DMS114 treated with DMSO at 0.1 percent for 48 hours (cell line): ENCODE measurements around the gene FABP3.

ENCODE experiments used
- DNase-seq: peaks from one replicate; lab custom pipeline; 2025; ENCODE audit not compliant: unreplicated experiment; lab: John Stamatoyannopoulos, UW

Gene FABP3

DNA sequence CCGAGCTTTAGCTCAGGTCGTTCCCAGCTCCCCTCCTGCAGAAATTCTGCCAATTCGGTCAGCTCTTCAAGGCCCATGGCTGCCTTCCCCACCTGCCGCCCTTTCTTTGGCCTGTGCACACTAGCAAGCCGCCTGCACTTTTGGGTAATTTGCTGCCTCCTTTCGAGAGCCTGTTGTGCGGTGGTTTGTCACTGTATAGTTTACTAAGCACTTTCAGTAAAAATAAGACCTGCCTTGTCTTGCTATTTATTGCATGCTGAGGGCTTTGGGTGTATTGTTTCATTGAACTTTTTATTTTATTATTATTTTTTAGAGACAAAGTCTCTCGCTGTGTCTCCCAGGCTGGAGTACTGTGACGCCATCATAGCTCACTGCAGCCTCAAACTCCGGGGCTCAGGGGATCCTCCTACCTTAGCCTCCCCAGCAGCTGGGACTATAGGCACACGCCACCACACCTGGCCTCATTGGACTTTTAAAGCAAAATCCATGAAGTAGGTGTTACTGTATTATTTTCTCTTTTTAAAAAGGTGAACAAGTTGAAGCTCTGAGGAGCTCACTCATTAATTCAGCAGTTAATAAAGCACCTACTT, 1.1 kb upstream of the FABP3 start:
- DNase-seq: no peak

DNA sequence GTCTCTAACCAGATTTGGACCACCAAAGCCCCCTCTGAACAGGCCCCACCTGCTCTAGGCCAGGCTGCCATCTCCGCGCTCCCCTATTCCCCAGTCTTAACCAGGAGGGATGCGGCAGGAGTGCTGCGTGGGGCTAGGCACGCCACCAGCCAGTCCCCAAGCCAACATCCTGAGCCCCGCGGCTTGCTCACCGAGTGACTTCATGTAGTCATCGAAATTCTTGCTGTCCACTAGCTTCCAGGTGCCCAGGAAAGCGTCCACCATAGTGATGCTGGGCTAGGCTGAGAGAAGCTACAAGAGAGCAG, 173 bp downstream of the FABP3 start:
- DNase-seq: no peak

DNA sequence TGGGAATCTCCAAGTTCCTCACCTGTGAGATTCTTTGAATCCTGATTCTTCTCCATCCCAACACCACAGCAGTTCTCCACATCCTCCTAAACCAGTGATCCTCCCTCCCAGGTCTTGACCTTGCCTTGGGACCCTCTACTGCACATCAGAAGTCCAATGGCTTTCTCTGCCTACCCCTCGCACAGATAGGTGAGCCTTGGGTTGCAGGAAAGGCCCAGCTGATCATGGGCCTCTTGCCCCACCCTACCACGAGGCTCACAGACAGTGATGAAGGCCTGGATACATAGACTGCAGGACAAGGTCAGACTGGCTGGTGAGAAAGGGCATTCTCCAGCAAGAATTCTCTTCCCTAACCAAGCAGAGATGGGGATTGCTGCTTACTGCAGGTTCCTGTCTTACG, 825 bp downstream of the FABP3 start:
- no peak for DNase-seq

DNA sequence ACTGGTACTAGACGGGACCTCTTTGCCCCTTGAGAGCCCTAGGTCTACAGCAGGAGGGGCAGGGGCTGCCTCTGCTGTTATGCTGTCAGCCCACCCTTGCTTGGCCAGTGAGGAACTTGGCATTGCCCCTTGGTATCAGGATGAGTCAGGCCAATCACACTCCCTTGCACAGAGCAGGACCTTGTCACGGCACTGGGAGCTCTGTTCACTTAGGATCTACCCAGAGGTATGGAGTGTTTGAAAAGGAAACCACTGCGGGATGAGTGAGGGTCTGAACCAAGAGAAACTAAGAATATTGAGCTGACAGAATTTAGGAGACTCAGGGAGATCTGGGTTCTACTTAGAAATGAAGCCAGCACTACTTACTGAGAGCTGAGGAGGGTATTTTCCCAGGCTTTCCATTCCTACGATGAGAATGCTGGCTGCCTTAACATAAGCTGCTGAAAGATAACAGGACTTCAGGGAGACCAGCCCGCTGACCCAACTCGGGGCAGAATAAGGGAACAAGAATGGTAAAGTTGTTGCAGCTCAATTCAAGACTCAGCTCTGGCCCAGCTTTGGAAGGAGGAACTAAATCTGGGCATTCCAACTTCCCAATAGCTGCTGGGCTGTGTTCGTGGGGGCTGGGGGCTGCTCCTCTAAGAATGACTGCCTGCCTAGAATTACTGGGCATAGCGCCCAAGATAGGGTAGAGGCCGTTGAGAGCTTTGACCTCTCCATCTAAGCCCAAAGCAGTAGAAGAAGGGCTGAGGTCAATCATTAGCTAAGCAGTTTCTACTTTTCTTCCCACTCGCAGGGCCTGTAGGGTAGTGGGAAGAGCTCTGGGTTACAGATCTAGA, 1.5 kb downstream of the FABP3 start:
- DNase-seq: no peak

DNA sequence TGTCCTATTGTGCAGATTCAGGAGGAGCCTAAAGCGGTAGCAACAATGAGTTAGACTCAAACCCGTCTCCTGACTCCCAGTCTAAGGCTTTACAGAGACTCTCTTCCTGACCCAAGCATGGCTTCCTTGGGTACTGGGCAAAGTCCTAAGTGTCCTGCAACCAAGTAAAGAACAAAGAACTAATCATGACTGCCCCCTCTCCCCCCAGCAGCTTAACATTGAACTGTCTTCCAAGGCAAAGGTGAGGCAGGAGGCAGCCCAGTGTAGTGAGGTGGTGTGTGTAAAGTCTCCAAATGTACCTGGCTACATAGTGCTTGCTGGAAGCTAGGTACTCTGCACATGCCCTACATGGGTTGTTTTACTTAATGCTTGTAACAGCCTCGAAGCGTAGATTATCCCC, 2.3 kb downstream of the FABP3 start:
- no peak for DNase-seq

DNA sequence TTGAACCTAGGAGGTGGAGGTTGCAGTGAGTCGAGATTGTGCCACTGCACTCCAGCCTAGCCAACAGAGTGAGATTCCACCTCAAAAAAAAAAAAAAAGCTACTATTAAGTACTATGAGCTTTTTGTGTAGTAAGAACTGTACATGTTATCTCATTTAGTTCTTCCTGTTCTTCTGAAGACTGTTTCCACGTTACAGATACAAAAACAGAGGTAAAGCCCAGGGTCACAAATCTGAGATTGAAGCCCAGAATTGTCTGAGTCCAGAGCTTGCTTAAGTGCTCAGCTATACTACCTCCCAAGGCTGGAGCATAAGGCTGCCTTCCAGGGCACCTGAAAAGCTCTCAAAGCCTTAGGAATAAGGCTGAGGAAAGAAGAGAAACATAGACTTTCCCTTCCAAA, 2.9 kb downstream of the FABP3 start:
- no peak for DNase-seq

DNA sequence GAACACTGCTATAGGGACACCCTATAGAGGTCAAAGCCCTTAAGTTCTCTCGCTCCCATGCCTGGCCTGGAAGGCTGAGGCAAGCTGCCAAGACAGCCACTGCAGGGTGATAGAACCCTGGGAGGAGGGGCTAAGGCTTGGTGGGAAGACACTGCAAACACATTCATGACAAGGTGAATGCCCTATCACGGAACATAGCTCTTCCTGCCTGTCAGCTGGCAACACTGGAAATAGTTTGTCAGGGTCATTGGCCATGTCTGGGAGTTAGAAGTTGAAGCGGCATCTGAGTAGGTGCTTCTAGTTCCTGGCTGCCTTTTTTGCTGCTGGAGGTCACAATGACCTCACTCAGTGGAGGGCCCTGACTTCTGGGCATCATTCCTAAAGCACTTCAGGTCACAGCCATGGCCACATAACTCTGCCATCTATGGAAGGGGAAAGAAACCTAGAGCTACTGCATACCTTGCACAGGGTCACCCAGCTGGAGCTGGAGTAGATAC, 4.2 kb downstream of the FABP3 start:
- DNase-seq: no peak

DNA sequence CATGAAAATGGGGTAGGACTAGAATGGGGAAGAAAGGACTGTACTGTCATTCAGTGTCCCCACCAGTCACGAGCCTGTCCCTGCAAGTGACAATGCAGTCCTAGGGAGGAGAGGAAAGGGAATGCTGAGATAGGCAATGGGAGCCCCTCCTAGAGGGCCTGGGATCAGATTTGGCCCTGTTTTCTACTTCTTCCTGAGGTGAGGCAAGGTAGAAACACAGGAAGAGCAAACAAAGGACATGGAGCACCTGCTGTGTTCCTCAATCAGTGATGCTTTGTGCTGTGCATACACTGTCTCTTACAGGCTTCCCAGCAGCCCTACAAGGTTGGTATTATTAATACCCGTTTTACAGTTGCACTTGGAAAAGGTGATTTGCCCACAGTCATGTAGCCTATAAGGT, 6.1 kb downstream of the FABP3 start:
- no peak for DNase-seq

DNA sequence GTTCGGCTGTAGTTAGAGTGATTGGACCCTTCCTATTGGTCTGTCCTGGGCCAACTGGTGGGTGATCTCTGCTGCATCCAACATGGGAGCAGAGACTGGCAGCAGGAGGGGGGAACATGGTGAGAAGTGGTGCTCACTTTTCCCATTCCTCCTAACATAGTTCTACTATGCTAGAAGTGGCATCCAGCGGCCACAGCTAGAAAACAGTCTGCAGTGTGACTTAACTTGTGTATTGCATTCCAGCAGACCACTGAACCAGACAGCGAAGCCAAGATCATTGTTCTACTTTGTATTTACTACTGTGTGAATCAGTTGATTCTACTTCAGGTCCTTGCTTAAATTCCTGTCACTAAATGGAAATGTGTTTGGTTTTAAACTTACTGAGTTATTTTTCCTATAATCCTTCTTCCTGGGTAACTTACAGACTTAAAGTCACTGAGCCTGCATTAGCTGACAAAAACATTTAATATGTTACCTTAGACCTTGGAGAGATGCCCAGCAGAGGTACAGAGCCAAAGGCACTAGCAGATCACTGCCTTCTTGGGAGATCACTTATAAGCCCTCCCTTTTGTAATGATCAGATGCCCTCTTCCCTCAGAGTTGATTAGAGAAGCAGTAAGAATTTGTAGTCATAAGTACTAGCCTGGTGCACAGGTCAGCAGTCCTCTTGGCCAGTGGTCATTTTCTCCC, 8.2 kb downstream of the FABP3 start:
- no peak for DNase-seq

DNA sequence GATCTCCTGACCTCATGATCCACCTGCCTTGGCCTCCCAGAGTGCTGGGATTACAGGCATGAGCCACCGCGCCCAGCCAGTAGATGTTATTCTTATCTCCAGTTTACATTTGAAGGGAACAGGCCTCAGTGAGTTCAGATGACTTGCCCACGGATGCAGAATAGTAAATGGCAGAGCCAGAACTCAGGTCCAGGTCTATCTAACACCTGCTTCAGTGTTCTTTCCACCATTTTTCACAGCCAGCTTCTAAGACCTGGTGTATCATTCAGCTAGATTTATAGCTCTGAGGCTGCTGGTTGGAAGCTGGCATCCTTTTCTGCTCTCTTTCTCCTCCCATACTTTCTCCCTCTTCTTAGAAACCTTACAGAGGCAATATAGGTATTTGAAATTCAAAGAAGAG, 10.8 kb downstream of the FABP3 start:
- no peak for DNase-seq

DNA sequence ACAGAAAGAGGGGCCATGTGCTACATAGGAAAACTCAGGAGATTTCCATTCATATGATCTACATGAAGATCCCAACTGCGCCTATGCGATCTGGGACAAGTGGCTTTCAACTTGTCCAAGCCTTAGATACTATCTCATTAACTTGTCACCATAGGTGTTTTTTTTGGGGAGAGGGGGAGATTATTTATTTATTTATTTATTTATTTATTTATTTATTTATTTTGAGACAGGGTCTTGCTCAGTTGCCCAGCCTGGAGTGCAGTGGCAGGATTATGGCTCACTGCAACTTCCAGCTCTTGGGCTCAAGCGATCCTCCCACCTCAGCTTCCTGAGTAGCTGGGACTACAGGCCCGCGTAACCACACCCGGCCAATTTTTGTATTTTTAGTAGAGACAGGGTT, 11.3 kb downstream of the FABP3 start:
- no peak for DNase-seq

DNA sequence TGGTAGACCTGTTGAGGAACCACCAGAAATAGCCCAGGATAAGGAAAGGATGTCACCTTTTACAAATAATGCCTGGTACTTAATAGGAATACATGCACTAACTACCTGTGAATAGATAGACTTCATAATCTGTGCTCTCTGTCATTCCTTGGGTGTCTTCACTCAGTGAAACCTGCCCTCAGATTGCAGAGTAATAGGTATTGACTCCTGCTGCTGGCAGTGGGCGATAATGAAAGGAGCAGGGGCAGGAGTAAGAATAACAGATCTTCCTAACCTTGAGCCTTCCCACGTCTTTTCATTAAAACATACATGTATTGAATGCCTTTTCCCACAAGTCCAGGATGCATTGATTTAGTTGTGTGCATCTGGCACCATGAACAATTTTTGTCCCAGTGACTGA, 16.4 kb downstream of the FABP3 start:
- no peak for DNase-seq

DNA sequence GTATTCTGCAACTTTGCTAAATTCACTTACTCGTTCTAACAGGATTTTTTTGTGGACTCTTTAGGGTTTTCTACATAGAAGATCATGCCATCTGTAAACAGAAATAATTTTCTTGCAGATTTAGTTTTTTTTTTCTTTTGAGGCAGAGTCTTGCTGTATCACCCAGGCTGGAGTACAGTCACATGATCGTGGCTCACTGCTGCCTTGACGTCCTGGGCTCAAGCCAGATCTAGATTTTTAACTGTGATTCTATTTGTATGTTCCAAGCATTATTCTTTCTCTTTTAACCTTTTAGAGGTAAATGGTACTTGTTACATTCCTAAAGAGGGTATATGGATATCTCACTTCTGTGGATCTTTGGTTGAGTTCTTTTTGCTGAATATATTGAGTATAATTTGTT, 18.6 kb downstream of the FABP3 start:
- DNase-seq: no peak

DNA sequence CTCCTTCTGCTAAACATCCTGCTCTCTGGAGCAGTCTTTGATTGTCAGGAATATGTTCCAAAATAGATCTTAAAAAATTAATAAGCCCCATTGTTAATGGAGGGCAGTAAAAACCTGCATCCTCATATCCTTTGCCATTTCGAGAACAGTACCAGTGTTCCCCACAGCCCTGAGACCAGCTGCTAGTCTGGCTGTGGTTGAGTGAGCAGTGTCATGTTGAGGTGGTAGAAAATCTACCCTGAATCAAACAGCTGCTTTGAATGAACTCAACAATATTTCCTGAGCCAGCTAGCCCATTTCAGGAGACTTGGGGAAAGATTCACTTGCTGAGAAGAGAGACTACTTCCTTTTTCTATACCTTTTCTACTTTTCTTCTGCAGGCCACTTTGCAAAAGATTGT, 24.4 kb downstream of the FABP3 start:
- DNase-seq: no peak

DNA sequence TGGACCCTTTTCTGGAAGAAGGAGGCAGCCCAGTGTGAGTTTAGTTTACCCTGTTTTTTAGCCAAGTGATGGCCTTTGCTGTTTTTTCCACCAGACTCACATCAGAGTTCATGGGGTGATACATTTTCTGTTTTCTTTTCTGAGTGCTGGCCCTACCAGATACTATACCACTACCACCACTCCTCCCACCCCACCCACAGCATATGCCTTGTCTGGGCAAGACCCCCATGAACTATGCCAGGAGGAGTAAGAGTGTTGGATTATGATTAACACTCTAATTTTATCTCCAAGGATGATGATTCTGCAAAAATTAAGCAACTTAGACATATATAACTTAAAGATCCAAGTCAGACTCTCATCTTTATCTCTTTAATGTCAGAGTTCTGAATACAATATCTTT, 26.1 kb downstream of the FABP3 start:
- no peak for DNase-seq

DNA sequence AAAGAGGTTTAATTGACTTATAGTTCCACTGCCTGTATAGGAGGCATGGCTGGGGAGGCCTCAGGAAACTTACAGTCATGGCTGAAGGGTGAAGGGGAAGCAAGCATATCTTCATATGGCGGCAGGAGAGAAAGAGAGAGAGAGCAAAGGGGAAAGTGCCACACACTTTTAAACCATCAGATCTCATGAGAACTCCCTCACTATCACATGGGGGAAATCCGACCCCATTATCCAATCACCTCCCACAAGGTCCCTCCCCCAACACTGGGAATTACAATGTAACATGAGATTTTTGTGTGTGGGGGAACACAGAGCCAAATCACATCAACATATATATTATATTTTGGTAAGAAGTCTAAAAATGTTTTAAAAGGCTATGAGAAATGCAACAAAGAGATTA, 27.2 kb downstream of the FABP3 start:
- no peak for DNase-seq

DNA sequence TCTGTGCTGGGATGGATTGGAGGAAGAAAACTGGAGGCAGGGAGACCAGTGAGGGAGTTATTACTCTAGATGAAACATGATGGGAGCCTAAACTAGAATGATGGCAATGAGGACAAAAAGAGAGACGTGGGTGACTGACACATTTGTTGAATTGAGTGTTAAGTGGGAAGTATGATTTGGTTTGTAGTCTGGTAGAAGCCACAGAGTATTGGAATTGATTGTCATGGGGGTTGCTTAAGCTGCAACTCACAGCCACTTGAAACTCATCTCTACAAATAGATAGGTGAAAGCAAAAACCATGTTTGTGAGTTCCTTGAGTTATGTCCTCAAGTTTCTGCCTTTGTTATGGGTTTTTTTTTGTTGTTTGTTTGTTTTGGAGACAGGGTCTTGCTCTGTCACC, 28.4 kb downstream of the FABP3 start:
- DNase-seq: no peak

DNA sequence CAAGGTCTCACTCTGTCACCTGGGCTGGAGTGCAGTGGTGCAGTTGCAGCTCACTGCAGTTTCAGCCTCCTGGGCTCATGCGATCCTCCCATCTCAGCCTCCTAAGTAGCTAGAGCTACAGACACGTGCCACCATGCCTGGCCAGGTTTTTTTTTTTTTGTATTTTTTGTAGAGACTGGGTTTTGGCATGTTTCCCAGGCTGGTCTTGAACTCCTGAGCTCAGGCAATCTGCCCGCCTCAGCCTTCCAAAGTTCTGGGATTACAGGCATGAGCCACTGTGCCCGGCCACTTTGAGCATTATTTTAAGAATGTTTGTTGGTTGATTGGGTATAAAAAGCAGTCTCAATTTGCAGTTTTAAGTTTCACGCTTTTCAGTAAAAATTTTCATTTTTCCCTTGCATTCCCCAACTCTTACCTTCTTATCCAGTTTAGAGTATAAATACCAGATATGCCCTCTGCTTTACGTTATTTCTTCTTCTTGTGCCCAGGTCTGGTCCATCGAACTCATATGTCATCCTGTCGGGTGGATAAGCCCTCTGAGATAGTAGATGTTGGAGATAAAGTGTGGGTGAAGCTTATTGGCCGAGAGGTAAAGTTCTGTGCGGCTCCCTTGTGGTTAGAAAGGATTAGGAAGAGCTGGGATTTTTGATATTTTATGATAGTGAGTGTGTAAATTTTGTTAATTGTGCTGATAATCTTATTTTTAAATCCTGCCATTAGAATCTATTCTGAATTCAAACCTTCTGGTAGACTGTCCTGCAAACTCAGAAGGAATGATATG, 36.0 kb downstream of the FABP3 start:
- no peak for DNase-seq

DNA sequence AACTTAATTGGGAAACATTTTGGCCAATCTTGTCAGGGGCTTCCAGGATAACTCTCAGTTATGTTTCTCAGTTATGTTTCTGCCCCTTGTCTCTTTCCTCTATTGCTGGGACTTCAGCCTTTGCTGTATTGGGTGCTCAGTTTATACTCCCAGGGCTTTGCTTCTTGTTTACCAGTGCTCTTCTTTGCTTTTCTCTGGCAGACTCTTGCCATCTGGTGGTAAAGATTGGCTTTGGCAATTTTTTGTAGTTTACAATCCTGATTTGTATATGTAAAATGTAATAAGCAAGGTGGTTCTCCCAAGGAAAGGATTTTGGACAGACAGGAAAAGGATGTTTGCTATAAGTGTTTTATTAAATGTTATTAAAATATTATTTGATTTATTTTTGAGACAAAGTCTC, 37.9 kb downstream of the FABP3 start:
- peak; percentile 70 for DNase-seq

DNA sequence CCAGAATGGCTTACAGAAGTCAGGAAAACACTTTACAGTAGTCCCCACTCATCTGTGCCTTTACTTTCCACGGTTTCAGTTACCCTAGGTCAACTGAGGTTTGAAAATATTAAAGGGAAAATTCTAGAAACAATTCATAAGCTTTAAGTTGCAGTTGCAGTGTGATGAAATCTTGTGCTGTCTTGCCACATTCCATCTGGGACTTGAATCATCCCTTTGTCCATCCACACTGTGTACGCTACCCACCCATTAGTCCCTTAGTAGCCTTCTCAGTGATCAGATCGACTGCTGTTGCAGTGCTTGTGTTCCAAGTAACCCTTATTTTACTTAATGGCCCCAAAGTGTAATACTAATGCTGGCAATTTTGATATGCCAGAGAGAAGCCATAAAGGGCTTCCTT, 45.5 kb downstream of the FABP3 start:
- no peak for DNase-seq

DNA sequence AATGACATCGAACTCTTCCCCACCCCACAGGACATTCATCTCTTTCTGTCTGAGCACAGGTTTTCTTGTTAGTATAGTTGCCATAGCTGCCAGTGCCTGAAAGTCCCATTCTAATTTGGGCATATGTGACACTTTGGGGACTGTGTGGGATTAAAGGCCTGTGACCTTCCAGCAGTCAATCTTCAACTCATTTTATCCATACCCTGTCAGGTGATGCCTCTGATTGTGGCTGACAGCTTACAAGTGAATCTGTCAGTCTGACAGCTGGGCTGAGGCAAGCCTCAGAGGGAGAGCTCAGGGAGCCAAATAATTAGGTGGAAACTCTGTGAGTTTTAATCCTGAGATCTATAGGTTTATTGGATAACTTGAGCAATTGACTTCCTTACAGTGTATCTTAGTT, 46.4 kb downstream of the FABP3 start:
- DNase-seq: no peak

DNA sequence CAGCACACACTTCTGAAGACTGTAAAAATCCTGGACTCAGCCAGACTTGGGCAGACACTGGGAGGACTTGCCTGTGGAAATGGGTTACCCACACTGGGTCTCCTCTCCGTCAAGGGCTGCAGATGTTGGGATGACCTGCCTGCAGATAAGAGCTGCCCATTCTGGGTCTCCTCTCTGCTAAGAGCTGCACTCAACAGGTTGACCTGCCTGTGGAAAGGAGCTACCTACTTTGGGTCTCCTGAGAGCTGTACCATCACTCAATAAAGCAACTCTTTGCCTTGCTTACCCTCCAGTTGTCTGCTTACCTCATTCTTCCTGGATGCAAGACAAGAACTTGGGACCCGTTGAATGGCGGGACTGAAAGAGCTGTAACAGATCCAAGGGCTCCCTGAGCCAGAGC, 47.9 kb downstream of the FABP3 start:
- DNase-seq: no peak
